NB4 (cell line): ENCODE data around the gene KLHL17.

Source experiments
- DNase-seq: peaks from one replicate; pipeline ENCODE4 v3.0.0; 2010; ENCODE audit warnings: low read depth
- H3K4me3 ChIP-seq: one replicate; pipeline ENCODE4 v1.5.1; 2011; ENCODE audit warnings: mild to moderate bottlenecking, low read depth, low read length, moderate library complexity
- MYC ChIP-seq: IDR thresholded peaks from 2 replicates; pipeline ENCODE4 v1.6.1; 2011; ENCODE audit warnings: low read depth, low read length
- POLR2A ChIP-seq: IDR thresholded peaks from 2 replicates; pipeline ENCODE4 v1.6.1; 2011; ENCODE audit warnings: mild to moderate bottlenecking; ENCODE audit not compliant: insufficient read length; ENCODE audit errors: extremely low read depth
- TF ChIP-seq, protein P1 (sequence below): IDR thresholded peaks from one replicate; pipeline ENCODE4 v1.5.1; 2012; ENCODE audit warnings: low read depth, low read length
- TF ChIP-seq, protein P2 (sequence below): IDR thresholded peaks from 2 replicates; pipeline ENCODE4 v1.6.1; 2011; ENCODE audit warnings: low read depth, low read length

The KLHL17 gene

DNA sequence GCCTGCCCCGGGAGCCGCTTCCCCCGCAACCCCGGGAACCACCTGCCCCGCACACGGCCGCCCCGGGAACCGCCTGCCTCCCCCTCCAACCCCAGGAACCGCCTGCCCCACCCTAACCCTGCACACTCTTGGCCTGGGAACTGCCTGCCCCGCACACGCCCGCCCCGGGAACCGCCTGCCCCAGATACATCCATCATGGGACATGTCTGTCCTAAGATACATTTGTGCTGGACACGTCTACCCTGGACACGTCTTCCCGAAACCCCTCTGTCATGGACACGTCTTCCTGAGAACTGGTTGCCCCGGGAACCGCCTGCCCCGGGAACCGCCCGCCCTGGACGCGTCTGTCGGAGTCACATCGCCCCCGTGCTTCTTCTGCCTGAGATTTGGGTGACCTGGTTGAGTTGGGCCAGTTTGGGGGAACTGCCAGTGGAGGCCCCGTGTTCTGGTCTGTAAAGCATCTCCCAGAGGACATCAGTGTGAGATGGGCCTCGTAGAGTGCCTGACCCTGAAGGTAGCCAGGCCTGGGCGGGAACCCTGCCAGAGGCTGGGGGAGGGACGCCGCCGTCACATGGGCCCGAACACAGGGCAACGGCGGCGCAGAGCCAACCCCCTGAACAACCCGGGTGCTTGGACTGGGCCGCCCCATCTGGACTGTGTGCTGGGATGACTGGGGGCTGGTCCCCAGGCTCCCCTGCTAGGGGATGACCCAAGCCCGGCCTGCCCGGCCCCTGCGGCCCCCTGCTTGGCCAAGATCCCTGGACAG is 17.9 kb downstream of the KLHL17 start:
- DNase-seq: no peak
- TF ChIP-seq, protein P1, sequence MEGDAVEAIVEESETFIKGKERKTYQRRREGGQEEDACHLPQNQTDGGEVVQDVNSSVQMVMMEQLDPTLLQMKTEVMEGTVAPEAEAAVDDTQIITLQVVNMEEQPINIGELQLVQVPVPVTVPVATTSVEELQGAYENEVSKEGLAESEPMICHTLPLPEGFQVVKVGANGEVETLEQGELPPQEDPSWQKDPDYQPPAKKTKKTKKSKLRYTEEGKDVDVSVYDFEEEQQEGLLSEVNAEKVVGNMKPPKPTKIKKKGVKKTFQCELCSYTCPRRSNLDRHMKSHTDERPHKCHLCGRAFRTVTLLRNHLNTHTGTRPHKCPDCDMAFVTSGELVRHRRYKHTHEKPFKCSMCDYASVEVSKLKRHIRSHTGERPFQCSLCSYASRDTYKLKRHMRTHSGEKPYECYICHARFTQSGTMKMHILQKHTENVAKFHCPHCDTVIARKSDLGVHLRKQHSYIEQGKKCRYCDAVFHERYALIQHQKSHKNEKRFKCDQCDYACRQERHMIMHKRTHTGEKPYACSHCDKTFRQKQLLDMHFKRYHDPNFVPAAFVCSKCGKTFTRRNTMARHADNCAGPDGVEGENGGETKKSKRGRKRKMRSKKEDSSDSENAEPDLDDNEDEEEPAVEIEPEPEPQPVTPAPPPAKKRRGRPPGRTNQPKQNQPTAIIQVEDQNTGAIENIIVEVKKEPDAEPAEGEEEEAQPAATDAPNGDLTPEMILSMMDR: no peak
- TF ChIP-seq MYC (no peak), POLR2A (no peak)
- TF ChIP-seq, protein P2, sequence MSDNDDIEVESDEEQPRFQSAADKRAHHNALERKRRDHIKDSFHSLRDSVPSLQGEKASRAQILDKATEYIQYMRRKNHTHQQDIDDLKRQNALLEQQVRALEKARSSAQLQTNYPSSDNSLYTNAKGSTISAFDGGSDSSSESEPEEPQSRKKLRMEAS: no peak

DNA sequence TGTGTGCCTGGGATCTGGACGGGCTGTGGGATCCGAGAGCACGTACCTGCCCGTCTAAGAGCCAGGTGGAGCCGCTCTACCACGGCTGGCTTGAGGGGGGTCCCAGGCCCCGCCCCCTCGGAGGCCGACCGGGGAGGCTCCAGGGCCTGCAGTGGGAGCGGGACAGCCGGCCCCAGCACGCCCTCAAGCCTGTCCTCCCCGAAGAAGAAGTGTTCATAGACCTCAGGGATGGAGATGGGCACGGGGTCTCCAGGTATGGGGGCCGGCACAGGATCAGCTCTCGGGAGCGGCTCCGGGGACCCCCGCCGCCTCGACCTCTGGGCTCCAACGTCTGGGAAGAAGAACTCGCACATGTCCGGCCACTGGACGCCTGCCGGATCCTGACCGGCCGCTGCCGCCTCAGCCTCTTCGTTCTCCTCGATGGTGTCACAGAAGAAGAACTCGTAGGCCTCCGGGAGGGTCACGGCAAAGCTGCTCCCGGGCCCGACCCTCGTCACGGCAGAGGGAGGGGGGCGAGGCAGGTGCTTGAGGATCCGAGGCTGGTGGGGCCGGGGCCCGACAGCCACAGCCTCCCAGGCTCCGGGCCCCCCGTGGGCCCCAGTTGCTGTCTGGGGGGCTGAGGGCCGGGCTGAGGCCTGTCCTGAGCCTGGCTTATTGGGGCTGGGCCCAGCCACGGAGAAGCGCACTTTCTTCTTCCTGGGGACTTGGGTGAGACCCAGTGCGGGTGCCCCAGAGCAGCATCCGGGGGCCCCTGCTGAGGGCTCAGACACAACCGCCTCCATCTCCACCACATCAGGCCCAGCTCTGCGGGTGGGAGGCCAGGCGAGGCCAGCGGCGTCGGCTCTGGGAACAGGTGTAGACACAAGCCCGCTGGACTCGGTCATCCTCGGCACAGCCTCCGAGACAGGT is 18.7 kb downstream of the KLHL17 start:
- DNase-seq: no peak
- TF ChIP-seq, protein P2: no peak
- TF ChIP-seq, protein P1: no peak

More for the DNA sequence above, 17.9 kb downstream of the KLHL17 start:
- no peak overlapping the region for H3K4me3 ChIP-seq

DNA sequence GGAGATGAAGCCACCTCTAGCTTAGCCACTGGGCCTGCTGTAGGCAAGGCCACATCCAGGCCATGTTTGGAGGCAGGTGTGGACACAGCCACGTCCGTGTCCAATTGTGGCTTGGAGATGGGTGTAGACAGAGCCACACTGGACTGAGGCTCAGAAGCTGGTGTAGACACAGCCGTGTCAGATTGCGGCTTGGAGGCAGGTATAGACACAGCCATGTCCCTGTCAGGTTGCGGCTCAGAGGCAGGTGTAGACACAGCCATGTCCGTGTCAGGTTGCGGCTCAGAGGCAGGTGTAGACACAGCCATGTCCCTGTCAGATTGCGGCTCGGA is 19.3 kb downstream of the KLHL17 start:
- TF ChIP-seq, protein P1: no peak
- TF ChIP-seq POLR2A: no peak
- TF ChIP-seq, protein P2: no peak
- no peak for TF ChIP-seq MYC
- no peak for DNase-seq
- H3K4me3 ChIP-seq: no peak overlapping the region

More for the DNA sequence above, 18.7 kb downstream of the KLHL17 start:
- no peak overlapping the region for H3K4me3 ChIP-seq

DNA sequence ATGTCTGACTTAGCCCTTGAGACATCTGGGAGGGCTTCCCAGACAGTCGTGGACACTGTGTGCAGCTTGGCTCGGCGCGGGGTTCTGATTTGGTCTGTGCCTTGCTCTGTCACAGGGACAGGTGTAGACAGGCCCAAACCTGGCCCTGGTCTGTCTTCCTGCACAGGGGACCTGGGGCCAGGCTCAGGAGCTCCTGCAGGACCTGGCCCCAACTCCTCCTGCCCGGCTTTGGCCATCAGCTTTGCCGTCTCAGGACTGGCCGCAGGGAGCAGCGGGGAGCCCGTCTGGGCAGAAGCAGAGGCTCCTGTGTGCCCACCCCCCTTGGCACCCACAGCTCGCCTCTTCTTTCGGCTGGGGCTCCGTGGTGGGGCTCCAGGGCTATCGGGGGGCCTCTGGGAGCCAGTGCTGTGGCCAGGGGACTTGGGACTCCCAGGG is 19.8 kb downstream of the KLHL17 start:
- DNase-seq: no peak
- no peak for TF ChIP-seq POLR2A
- no peak overlapping the region for H3K4me3 ChIP-seq

DNA sequence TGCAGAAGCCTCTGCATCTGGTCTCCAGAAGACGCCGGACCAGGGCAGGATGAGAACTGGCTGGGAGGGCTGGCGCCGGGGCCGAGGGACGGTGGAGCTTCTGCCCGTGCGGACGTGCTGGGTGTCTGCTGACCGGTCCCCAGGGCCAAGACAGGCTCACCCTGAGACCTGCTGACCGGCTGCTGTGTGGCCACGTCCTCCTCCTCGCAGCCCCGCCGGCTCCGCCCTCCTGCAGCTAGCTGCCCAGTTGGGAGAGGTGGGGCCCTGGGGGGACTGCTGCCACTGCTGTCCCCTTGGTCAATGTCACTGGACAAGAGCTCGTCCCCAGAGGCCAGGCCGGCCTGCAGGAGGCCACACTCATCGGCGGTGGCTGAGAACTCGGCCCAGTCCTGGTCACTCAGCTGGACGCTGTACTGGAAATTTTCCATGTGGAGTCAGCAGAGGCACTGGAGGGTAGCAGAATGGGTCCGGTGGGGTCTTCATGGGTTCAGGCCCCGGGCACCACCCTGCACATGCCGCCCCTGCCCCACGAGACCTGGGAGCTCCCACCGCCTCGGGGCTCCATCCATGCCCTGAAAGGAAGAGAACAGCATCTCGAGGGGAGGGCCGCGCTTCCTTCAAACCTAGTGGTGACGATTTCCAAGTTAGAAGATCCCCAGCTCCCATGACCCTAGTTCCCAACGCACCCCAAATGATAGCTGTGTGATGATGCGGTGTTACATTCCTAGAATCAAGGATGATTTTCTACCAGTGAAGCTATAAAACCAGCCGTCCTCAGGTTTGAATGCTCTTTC is 20.4 kb downstream of the KLHL17 start:
- no peak for TF ChIP-seq MYC
- TF ChIP-seq, protein P1: no peak
- TF ChIP-seq POLR2A: no peak
- TF ChIP-seq, protein P2: no peak
- DNase-seq: no peak
- no peak overlapping the region for H3K4me3 ChIP-seq
